ENCODE measurements around the gene PCSK6. TPM values are rescaled to one million over a fixed set of nuclear protein-coding genes. Genes with fewer than 3 reads are reported as not detected.

PCSK6 gene
- total and polyA plus RNA-seq, 5 experiments from 2014 or later, result 0.04 to 6.7 (median 1.3) TPM

DNA sequence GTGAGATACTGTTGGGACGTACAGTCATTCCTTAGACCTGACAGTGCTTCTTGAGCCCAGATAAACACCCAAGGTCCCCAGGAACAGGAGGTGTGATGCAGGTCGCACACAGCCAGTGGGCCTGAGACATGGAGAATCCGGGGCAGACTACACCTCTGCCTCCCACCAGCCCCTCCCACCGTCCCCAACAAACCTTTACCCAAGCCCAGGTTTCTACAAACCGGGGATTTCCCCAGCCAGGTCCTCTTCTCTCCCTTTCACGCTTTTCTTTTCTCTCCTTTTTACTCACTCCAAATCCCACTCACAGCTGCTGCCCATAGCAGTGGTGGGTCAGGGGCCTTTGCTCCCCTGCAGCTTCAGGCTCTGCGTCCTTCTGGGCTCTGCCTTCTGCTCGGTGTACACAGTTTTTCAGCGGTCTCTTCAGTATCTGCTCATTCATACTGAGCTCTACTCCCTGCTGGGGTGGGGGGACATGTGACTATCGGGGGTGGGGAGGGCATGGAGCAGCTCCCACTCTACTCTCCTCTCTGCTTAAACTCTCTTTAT is 4.8 kb upstream of the PCSK6 start:
- Mint-ChIP-seq H3K9me3 (peaks cover 0 to 7% (median 0%) of the 10 kb centered on the region in 9 donors), H3K36me3 (peaks cover 0 to 2% (median 0%) of the 10 kb centered on the region in 3 donors), H3K27me3 (peaks cover 42 to 77% (median 59%) of the 10 kb centered on the region in 5 donors), H3K27ac (no peak overlapping the region), H3K4me3 (no peak overlapping the region), H3K4me1 (peaks cover 11 to 16% (median 13%) of the 10 kb centered on the region in 4 donors)
- ATAC-seq (no peak), DNase-seq (no peak)
- POLR2A ChIA-PET, result no interaction called here

GRCh38 chr15:101492766-101493692 is 3.5 kb upstream of the PCSK6 start:
- no peak for DNase-seq
- peaks cover 0 to 7% (median 0%) of the 10 kb centered on the region in 9 donors for H3K9me3 Mint-ChIP-seq
- peaks cover 42 to 66% (median 57%) of the 10 kb centered on the region in 5 donors for H3K27me3 Mint-ChIP-seq

GRCh38 chr15:101491734-101492640 is 2.5 kb upstream of the PCSK6 start:
- Mint-ChIP-seq H3K27ac (peak overlapping the region in 1 of 10 donors; percentile 22), H3K36me3 (peaks cover 0 to 2% (median 0%) of the 10 kb centered on the region in 3 donors), H3K4me3 (no peak overlapping the region), H3K9me3 (peaks cover 0 to 7% (median 0%) of the 10 kb centered on the region in 9 donors), H3K4me1 (peaks cover 10 to 17% (median 11%) of the 10 kb centered on the region in 4 donors), H3K27me3 (peaks cover 35 to 66% (median 55%) of the 10 kb centered on the region in 5 donors)
- ATAC-seq (no peak), DNase-seq (no peak)
- POLR2A ChIA-PET, result interaction anchor here (1.0 kb wide), 1 partner anchor 115 kb away, joined by 3 read pairs; no protein-coding TSS in a partner anchor

More at GRCh38 chr15:101492766-101493692, 3.5 kb upstream of the PCSK6 start:
- ATAC-seq, result no peak
- Mint-ChIP-seq H3K27ac (peak overlapping the region in 1 of 10 donors; percentile 51), H3K36me3 (peaks cover 0 to 2% (median 0%) of the 10 kb centered on the region in 3 donors), H3K4me1 (peaks cover 11 to 18% (median 13%) of the 10 kb centered on the region in 4 donors), H3K4me3 (no peak overlapping the region)
- POLR2A ChIA-PET, result no interaction called here

- ATAC-seq (no peak), DNase-seq (no peak)
- H3K27ac Mint-ChIP-seq, result no peak overlapping the region
- peaks cover 1 to 9% (median 5%) of the 10 kb centered on the region in 4 donors for H3K4me1 Mint-ChIP-seq
- H3K27me3 Mint-ChIP-seq, result peaks cover 35 to 66% (median 55%) of the 10 kb centered on the region in 5 donors
- H3K4me3 Mint-ChIP-seq, result peak overlapping the region in 6 of 10 donors; percentile 15 to 58 (median 33)
- peaks cover 0 to 7% (median 0%) of the 10 kb centered on the region in 9 donors for H3K9me3 Mint-ChIP-seq
- POLR2A ChIA-PET, result interaction anchor here (1.0 kb wide), 1 partner anchor 115 kb away, joined by 3 read pairs; no protein-coding TSS in a partner anchor
- H3K36me3 Mint-ChIP-seq, result no peaks in the 10 kb centered on the region
Observed at GRCh38 chr15:101490922-101491733, 1.6 kb upstream of the PCSK6 start.

- POLR2A ChIA-PET, result interaction anchor here (1.0 kb wide), 1 partner anchor 114 kb away, joined by 3 read pairs; no protein-coding TSS in a partner anchor
- Mint-ChIP-seq H3K9me3 (peaks cover 0 to 7% (median 0%) of the 10 kb centered on the region in 9 donors), H3K36me3 (no peaks in the 10 kb centered on the region), H3K4me3 (peak overlapping the region; percentile 12 to 74 (median 56)), H3K27ac (no peak overlapping the region), H3K4me1 (peaks cover 0 to 8% (median 4%) of the 10 kb centered on the region in 4 donors), H3K27me3 (peaks cover 37 to 66% (median 51%) of the 10 kb centered on the region in 5 donors)
- no peak for DNase-seq
- ATAC-seq, result no peak
Observed at GRCh38 chr15:101490408-101490891, 943 bp upstream of the PCSK6 start.

- DNase-seq (peak in 1 of 10 donors; percentile 2), ATAC-seq (peak in 1 of 2 donors; percentile 70)
- H3K27ac Mint-ChIP-seq, result no peak overlapping the region
- POLR2A ChIA-PET, result no interaction called here
- H3K4me3 Mint-ChIP-seq, result no peak overlapping the region
- peaks cover 31 to 64% (median 43%) of the 10 kb centered on the region in 5 donors for H3K27me3 Mint-ChIP-seq
- H3K36me3 Mint-ChIP-seq, result no peaks in the 10 kb centered on the region
- H3K9me3 Mint-ChIP-seq, result peaks cover 0 to 7% (median 0%) of the 10 kb centered on the region in 9 donors
- peaks cover 0 to 6% (median 3%) of the 10 kb centered on the region in 4 donors for H3K4me1 Mint-ChIP-seq
Observed at GRCh38 chr15:101489237-101489598, 289 bp downstream of the PCSK6 start.

DNA sequence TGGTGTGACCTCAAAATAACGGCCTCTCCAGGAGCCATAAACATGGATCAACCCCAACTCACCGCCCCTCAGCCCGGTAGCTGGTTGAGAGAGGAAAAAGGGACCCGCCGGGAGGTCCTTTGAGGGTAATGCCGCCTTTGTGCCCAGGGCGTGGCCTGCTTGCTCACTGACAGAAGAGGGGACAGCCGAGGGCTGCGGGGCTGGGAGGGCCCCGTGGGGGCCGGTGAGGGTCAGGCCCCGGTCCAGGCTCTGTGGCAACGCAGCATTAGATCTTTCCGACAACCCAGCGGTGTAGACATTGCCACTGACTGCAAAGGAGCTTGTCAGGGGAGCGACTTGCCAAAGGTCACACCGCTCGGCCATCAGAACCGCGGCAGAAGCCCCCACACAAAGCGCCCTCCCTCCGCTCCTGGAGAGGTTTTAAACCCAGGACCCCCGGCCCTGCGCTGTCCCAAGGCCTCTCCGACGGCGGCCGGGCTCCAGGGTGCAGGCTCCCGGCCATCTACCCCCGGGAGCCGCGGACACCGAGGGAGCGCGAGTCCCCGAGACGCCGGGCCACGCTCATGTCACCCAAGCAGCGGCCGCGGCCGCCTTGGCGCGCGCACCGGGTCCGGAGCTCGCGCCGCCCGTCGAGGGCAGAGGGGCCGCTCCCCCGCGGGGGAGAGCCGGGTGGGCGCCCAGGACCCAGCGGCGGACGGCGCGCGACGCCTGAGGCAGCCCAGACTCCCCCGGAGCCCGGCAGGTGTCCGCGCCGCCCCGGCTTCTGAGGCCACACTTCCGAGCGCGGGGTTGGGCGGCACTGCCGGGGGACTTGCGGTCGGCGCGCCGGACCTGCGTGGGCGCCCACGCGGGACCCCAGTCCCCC is 975 bp downstream of the PCSK6 start:
- ATAC-seq, result no peak
- H3K4me1 Mint-ChIP-seq, result peaks cover 0 to 6% (median 3%) of the 10 kb centered on the region in 4 donors
- POLR2A ChIA-PET, result no interaction called here
- no peak overlapping the region for H3K27ac Mint-ChIP-seq
- H3K9me3 Mint-ChIP-seq, result peaks cover 0 to 7% (median 0%) of the 10 kb centered on the region in 9 donors
- peak overlapping the region in 4 of 10 donors; percentile 27 to 59 (median 32) for H3K4me3 Mint-ChIP-seq
- peaks cover 29 to 61% (median 43%) of the 10 kb centered on the region in 5 donors for H3K27me3 Mint-ChIP-seq
- no peak for DNase-seq
- no peaks in the 10 kb centered on the region for H3K36me3 Mint-ChIP-seq

- ATAC-seq (no peak), DNase-seq (no peak)
- peak overlapping the region in 1 of 10 donors; percentile 10 for H3K4me3 Mint-ChIP-seq
- POLR2A ChIA-PET, result no interaction called here
- H3K27me3 Mint-ChIP-seq, result peaks cover 25 to 55% (median 37%) of the 10 kb centered on the region in 5 donors
- no peaks in the 10 kb centered on the region for H3K36me3 Mint-ChIP-seq
- peaks cover 0 to 6% (median 2%) of the 10 kb centered on the region in 4 donors for H3K4me1 Mint-ChIP-seq
- H3K27ac Mint-ChIP-seq, result no peak overlapping the region
- H3K9me3 Mint-ChIP-seq, result peaks cover 0 to 7% (median 0%) of the 10 kb centered on the region in 9 donors
Observed at GRCh38 chr15:101486696-101487459, 2.6 kb downstream of the PCSK6 start.

GRCh38 chr15:101483462-101483861 is 6.0 kb downstream of the PCSK6 start:
- Mint-ChIP-seq H3K9me3 (no peaks in the 10 kb centered on the region), H3K4me3 (no peak overlapping the region), H3K27me3 (peaks cover 20 to 65% (median 34%) of the 10 kb centered on the region in 5 donors), H3K36me3 (no peaks in the 10 kb centered on the region), H3K27ac (no peak overlapping the region), H3K4me1 (peaks cover 0 to 4% (median 0%) of the 10 kb centered on the region in 4 donors)
- no peak for ATAC-seq
- POLR2A ChIA-PET, result no interaction called here
- no peak for DNase-seq

Measured in naive thymus-derived CD8-positive, alpha-beta T cell (primary cell).